Transverse colon (tissue), 4 donors: Measurements from ENCODE around the gene SYT17.

Experiments used
- CTCF ChIP-seq, 5 experiments: fragments of 200-600 bp in 3 of 5; fragments of 450-650 bp in 2 of 5; sonication (generic) in 3 of 5; IDR thresholded peaks; 1 replicate in 2 of 5; 2 replicates in 3 of 5; pipeline ENCODE4 v1.5.1; 2016 to 2017; ENCODE audit warnings: antibody characterized with exemption in 5 of 5, inconsistent platforms in 3 of 5, mild to moderate bottlenecking in 2 of 5, moderate library complexity in 1 of 5
- POLR2A ChIP-seq: fragments of 450-650 bp; IDR thresholded peaks from one replicate; pipeline ENCODE4 v1.6.1; 2016; ENCODE audit warnings: antibody characterized with exemption, mild to moderate bottlenecking, moderate library complexity
- POLR2AphosphoS5 ChIP-seq, 3 donors: sonication (generic); formaldehyde crosslinking; IDR thresholded peaks; one replicate each; pipeline ENCODE4 v1.6.1; 2016; ENCODE audit warnings: antibody characterized with exemption in 3 of 3

- TF ChIP-seq POLR2A: no peak
- no peak for TF ChIP-seq CTCF (IDR thresholded peaks at IDR 0.05)
- no peak for TF ChIP-seq POLR2AphosphoS5 (IDR thresholded peaks at IDR 0.05)
Measured at GRCh38 chr16:19295393-19295792, 127.4 kb downstream of the SYT17 start.
